H1 (cell line): ENCODE results near the gene BABAM2. TPM values are rescaled to one million over a fixed set of nuclear protein-coding genes. Genes with fewer than 3 reads are reported as not detected.

Experiments used
- CTCF ChIA-PET: fragments of 300-600 bp; sonication (Branson Sonifier 250); formaldehyde crosslinking; loops from one replicate; lab custom pipeline; 2021; ENCODE audit not compliant: partially characterized antibody; lab: Charles Lee
- POLR2A ChIA-PET: fragments of 300-600 bp; sonication (Branson Sonifier 250); formaldehyde crosslinking; loops from one replicate; lab custom pipeline; 2021; ENCODE audit warnings: inconsistent platforms; ENCODE audit not compliant: partially characterized antibody; lab: Charles Lee
- DNase-seq, 2 experiments: peaks; one replicate each; pipeline versions ENCODE4 v3.0.0 to v3.0.0-alpha.2; 2010 to 2022; ENCODE audit warnings: low spot score in 2 of 2, low read depth in 1 of 2, mixed read lengths in 1 of 2
- FAIRE-seq: peaks from 2 replicates; lab custom pipeline; 2011; peaks lifted over from hg19 to GRCh38; lab: Jason Lieb, UNC
- H2AFZ ChIP-seq: 2 replicates; pipeline ENCODE4 v1.8.1; 2012; ENCODE audit warnings: low read length, inconsistent platforms
- H2AK5ac ChIP-seq: 2 replicates; pipeline ENCODE4 v1.6.1; 2013; ENCODE audit warnings: low read depth, low read length
- H2BK120ac ChIP-seq: replicated peaks from 2 replicates; pipeline ENCODE3; 2013; ENCODE audit warnings: low read depth, low read length, inconsistent platforms
- H2BK12ac ChIP-seq: 2 replicates; pipeline ENCODE4 v1.6.1; 2013; ENCODE audit warnings: low read depth, low read length
- H2BK15ac ChIP-seq: 2 replicates; pipeline ENCODE4 v1.6.1; 2013; ENCODE audit warnings: low read length
- H2BK20ac ChIP-seq: 2 replicates; pipeline ENCODE4 v1.6.1; 2013; ENCODE audit warnings: low read length
- H2BK5ac ChIP-seq: 2 replicates; pipeline ENCODE4 v1.6.1; 2013; ENCODE audit warnings: low read depth, low read length
- H3K14ac ChIP-seq: 2 replicates; pipeline ENCODE4 v1.6.1; 2013; ENCODE audit warnings: inconsistent platforms; ENCODE audit not compliant: insufficient read length
- H3K18ac ChIP-seq: 2 replicates; pipeline ENCODE4 v1.6.1; 2013; ENCODE audit warnings: low read length; ENCODE audit errors: extremely low read depth
- H3K23ac ChIP-seq: 2 replicates; pipeline ENCODE4 v1.6.1; 2013; ENCODE audit warnings: inconsistent platforms; ENCODE audit not compliant: insufficient read length
- H3K23me2 ChIP-seq: 2 replicates; pipeline ENCODE4 v1.6.1; 2013; ENCODE audit warnings: low read depth, low read length
- H3K27ac ChIP-seq: 2 replicates; pipeline ENCODE4 v1.6.1; 2011; ENCODE audit warnings: low read depth, low read length, inconsistent platforms
- H3K27me3 ChIP-seq, 4 experiments: replicated peaks in 1 of 4; 1 replicate in 1 of 4; 2 replicates in 3 of 4; pipeline versions ENCODE4 v1.6.1 to v1.8.1; 2011 to 2013; ENCODE audit warnings: low read length in 3 of 4, mild to moderate bottlenecking in 3 of 4, inconsistent platforms in 2 of 4, mixed read lengths in 2 of 4, moderate library complexity in 1 of 4; ENCODE audit not compliant: control insufficient read depth in 3 of 4, insufficient read depth in 3 of 4; ENCODE audit errors: extremely low read depth in 1 of 4
- H3K36me3 ChIP-seq, 4 experiments: 2 replicates each; pipeline versions ENCODE4 v1.6.1 to v1.8.1; 2011 to 2013; ENCODE audit warnings: mild to moderate bottlenecking in 4 of 4, low read length in 3 of 4, moderate library complexity in 2 of 4, control low read depth in 1 of 4, inconsistent platforms in 1 of 4; ENCODE audit not compliant: insufficient read depth in 4 of 4, control insufficient read depth in 2 of 4
- H3K4ac ChIP-seq: replicated peaks from 2 replicates; pipeline ENCODE3; 2013; ENCODE audit warnings: low read length, low read depth, mixed read lengths, inconsistent platforms; ENCODE audit not compliant: insufficient read length
- H3K4me1 ChIP-seq, 4 experiments: replicated peaks in 1 of 4; 1 replicate in 1 of 4; 2 replicates in 3 of 4; pipeline versions ENCODE4 v1.6.1 to v1.8.1; 2011 to 2013; ENCODE audit warnings: low read length in 3 of 4, inconsistent platforms in 2 of 4, mixed read lengths in 1 of 4; ENCODE audit not compliant: insufficient read depth in 4 of 4, control insufficient read depth in 3 of 4
- H3K4me2 ChIP-seq, 2 experiments: 2 replicates each; pipeline versions ENCODE4 v1.6.1 to v1.8.1; 2011 to 2013; ENCODE audit warnings: low read depth in 2 of 2, low read length in 2 of 2, control low read depth in 1 of 2, inconsistent platforms in 1 of 2, mild to moderate bottlenecking in 1 of 2; ENCODE audit not compliant: insufficient read depth in 1 of 2
- H3K4me3 ChIP-seq, 4 experiments: fragments of 200-600, 300-600 bp in 1 of 4; sonication (generic), shearing (Covaris generic), sonication (Bioruptor Twin) in 1 of 4; 2 replicates each; pipeline versions ENCODE4 v1.5.1 to v1.8.1; 2011 to 2016; ENCODE audit warnings: low read length in 4 of 4, low read depth in 3 of 4, control low read depth in 2 of 4, inconsistent platforms in 2 of 4, mild to moderate bottlenecking in 2 of 4, mixed read lengths in 1 of 4, moderate library complexity in 1 of 4; ENCODE audit not compliant: insufficient read depth in 2 of 4; ENCODE audit errors: extremely low read depth in 1 of 4
- H3K56ac ChIP-seq: replicated peaks from 2 replicates; pipeline ENCODE3; 2013; ENCODE audit warnings: low read depth, mild to moderate bottlenecking, mixed read lengths, low read length, inconsistent platforms; ENCODE audit not compliant: insufficient read length
- H3K79me1 ChIP-seq: 2 replicates; pipeline ENCODE4 v1.6.1; 2013; ENCODE audit warnings: low read depth, low read length, control low read depth
- H3K79me2 ChIP-seq, 2 experiments: 2 replicates each; pipeline versions ENCODE4 v1.6.1 to v1.8.1; 2012 to 2013; ENCODE audit warnings: low read length in 2 of 2, mild to moderate bottlenecking in 2 of 2, inconsistent platforms in 1 of 2; ENCODE audit not compliant: insufficient read depth in 2 of 2, control insufficient read depth in 1 of 2
- H3K9ac ChIP-seq, 4 experiments: replicated peaks in 1 of 4; 1 replicate in 1 of 4; 2 replicates in 3 of 4; pipeline versions ENCODE4 v1.6.1 to v1.8.1; 2011 to 2013; ENCODE audit warnings: low read depth in 3 of 4, low read length in 3 of 4, control low read depth in 2 of 4, mild to moderate bottlenecking in 2 of 4, moderate library complexity in 2 of 4, inconsistent platforms in 1 of 4; ENCODE audit errors: extremely low read depth in 1 of 4
- H3K9me3 ChIP-seq, 2 experiments: 2 replicates each; pipeline versions ENCODE4 v1.6.1 to v1.8.1; 2012 to 2013; ENCODE audit warnings: mild to moderate bottlenecking in 2 of 2, moderate library complexity in 2 of 2, control low read depth in 1 of 2, inconsistent platforms in 1 of 2, low read depth in 1 of 2, low read length in 1 of 2, mixed read lengths in 1 of 2; ENCODE audit not compliant: insufficient read depth in 2 of 2
- H4K20me1 ChIP-seq, 2 experiments: replicated peaks in 1 of 2; 2 replicates each; pipeline versions ENCODE3 to v1.8.1; 2011 to 2013; ENCODE audit warnings: inconsistent platforms in 2 of 2, low read length in 2 of 2, mild to moderate bottlenecking in 1 of 2; ENCODE audit not compliant: insufficient read depth in 2 of 2, control insufficient read depth in 1 of 2
- H4K5ac ChIP-seq: 2 replicates; pipeline ENCODE4 v1.6.1; 2013; ENCODE audit warnings: low read length, low read depth, mixed read lengths, inconsistent platforms; ENCODE audit not compliant: insufficient read length
- H4K8ac ChIP-seq: 2 replicates; pipeline ENCODE4 v1.8.0; 2013; ENCODE audit warnings: mild to moderate bottlenecking, moderate library complexity, low read length, inconsistent platforms; ENCODE audit not compliant: insufficient read depth; ENCODE audit errors: extremely low read depth
- H4K91ac ChIP-seq: replicated peaks from 2 replicates; pipeline ENCODE3; 2013; ENCODE audit warnings: low read length, mixed read lengths, inconsistent platforms; ENCODE audit not compliant: insufficient read length
- ATF3 ChIP-seq: IDR thresholded peaks from 2 replicates; pipeline ENCODE4 v1.6.1; 2011; ENCODE audit warnings: low read depth, mild to moderate bottlenecking, low read length; ENCODE audit not compliant: insufficient read depth
- CBX5 ChIP-seq: fragments of 300-800, 300-1000 bp; sonication (generic); IDR thresholded peaks from 2 replicates; pipeline ENCODE4 v1.7.1; 2016; ENCODE audit warnings: antibody characterized with exemption, low read length, low read depth
- CHD1 ChIP-seq: IDR thresholded peaks from 2 replicates; pipeline ENCODE4 v1.6.1; 2012; ENCODE audit warnings: low read depth, low read length, improper control_type of control experiment
- FOSL1 ChIP-seq: IDR thresholded peaks from 2 replicates; pipeline ENCODE4 v1.6.1; 2011; ENCODE audit warnings: mild to moderate bottlenecking, low read depth, low read length, moderate library complexity; ENCODE audit not compliant: insufficient read depth
- POU5F1 ChIP-seq: IDR thresholded peaks from 2 replicates; pipeline ENCODE4 v1.6.1; 2011; ENCODE audit warnings: low read depth, mild to moderate bottlenecking, low read length, moderate library complexity
- SAP30 ChIP-seq: fragments of 300-600 bp; sonication (generic); IDR thresholded peaks from 2 replicates; pipeline ENCODE4 v1.7.1; 2012; ENCODE audit warnings: low read length, moderate library complexity, mild to moderate bottlenecking, inconsistent platforms; ENCODE audit not compliant: insufficient read depth, insufficient replicate concordance
- TAF7 ChIP-seq: optimal IDR thresholded peaks from 2 replicates; pipeline ENCODE3; 2011; ENCODE audit warnings: low read depth, mild to moderate bottlenecking, inconsistent platforms, low read length, moderate library complexity, borderline replicate concordance
- WGBS, 2 experiments: shearing (Covaris generic) in 1 of 2; methylation state at CpG; one replicate each; pipeline versions ENCODE4 v1.1.6 to v1.1.7; 2013 to 2015; ENCODE audit warnings: low lambda C conversion rate in 2 of 2, mixed read lengths in 2 of 2, inconsistent platforms in 1 of 2, low coverage in 1 of 2, missing lambda C conversion rate in 1 of 2; ENCODE audit not compliant: insufficient replicate concordance in 2 of 2, insufficient coverage in 1 of 2, insufficient read length in 1 of 2; ENCODE audit errors: extremely low coverage in 1 of 2, missing lambda C conversion rate in 1 of 2; 5-methylcytosine and 5-hydroxymethylcytosine counted together
- polyA plus RNA-seq, 7 experiments: library from polyadenylated mRNA; depleted of rRNA in 3 of 7; stranded (reverse) in 5 of 7; unstranded in 2 of 7; fragments of >200 nt in 5 of 7; fragments of 200-250 nt in 2 of 7; gene quantifications; 1 replicate in 5 of 7; 2 replicates in 1 of 7; 4 replicates in 1 of 7; pipeline versions ENCODE4 v1.2.1 to v1.2.3, GENCODE V29; 2011 to 2013; ENCODE audit warnings: missing spikeins in 2 of 7, mixed read lengths in 2 of 7
- total RNA-seq: library from RNA; stranded (reverse); fragmentation: NEBNext Ultra II Directional; extraction: Animal tissue kit (Norgen Biotek cat#: 25700); gene quantifications from 2 replicates; pipeline ENCODE4 v1.2.1, GENCODE V29; 2021

Gene BABAM2
- total and polyA plus RNA-seq, 2 of the 8 experiments (the other 6 are each of a cell fraction or from before 2014, with no cell fraction given), result 15.8 to 20.9 TPM

GRCh38 chr2:28166956-28167355 lies 276.4 kb downstream of the BABAM2 start:
- WGBS, 2 experiments, result 91% methylated on average over 2 of the region's 2 CpGs; no CpG with 5 or more reads in 1 of the 2 experiments
- no peak overlapping the region for H2BK15ac ChIP-seq
- POLR2A ChIA-PET, result no interaction called here
- no peak for TF ChIP-seq SAP30
- no peak for TF ChIP-seq CHD1
- no peak for TF ChIP-seq ATF3
- TF ChIP-seq FOSL1, result no peak
- TF ChIP-seq POU5F1, result no peak
- TF ChIP-seq TAF7, result no peak
- no peak for TF ChIP-seq CBX5

More at GRCh38 chr2:28166956-28167355, 276.4 kb downstream of the BABAM2 start:
- H3K27ac ChIP-seq, result no peak overlapping the region
- no peaks in the 10 kb centered on the region for H3K27me3 ChIP-seq
- H3K79me1 ChIP-seq, result no peaks in the 10 kb centered on the region
- H2BK5ac ChIP-seq, result no peak overlapping the region
- FAIRE-seq (no peak), DNase-seq (no peak)
- no peaks in the 10 kb centered on the region for H4K20me1 ChIP-seq
- no peak overlapping the region for H2BK120ac ChIP-seq
- no peak overlapping the region for H2AFZ ChIP-seq
- H3K14ac ChIP-seq, result no peak overlapping the region
- H4K8ac ChIP-seq, result no peak overlapping the region
- no peaks in the 10 kb centered on the region for H3K79me2 ChIP-seq
- H4K91ac ChIP-seq, result no peak overlapping the region
- no peak overlapping the region for H3K9ac ChIP-seq
- H3K23ac ChIP-seq, result no peak overlapping the region
- H3K18ac ChIP-seq, result no peak overlapping the region
- no peak overlapping the region for H2BK12ac ChIP-seq
- H3K56ac ChIP-seq, result no peak overlapping the region
- CTCF ChIA-PET, result interaction anchor here (0.6 to 1.7 kb wide), 2 partner anchors 174 to 222 kb away, joined by 3 to 4 read pairs; no protein-coding TSS in a partner anchor
- no peak overlapping the region for H3K4me3 ChIP-seq
- no peaks in the 10 kb centered on the region for H3K4me1 ChIP-seq
- H3K36me3 ChIP-seq, result no peaks in the 10 kb centered on the region
- H2AK5ac ChIP-seq, result no peak overlapping the region
- H3K9me3 ChIP-seq, result no peaks in the 10 kb centered on the region
- H3K23me2 ChIP-seq, result no peaks in the 10 kb centered on the region
- H4K5ac ChIP-seq, result no peak overlapping the region
- H3K4me2 ChIP-seq, result no peak overlapping the region
- H2BK20ac ChIP-seq, result no peak overlapping the region
- H3K4ac ChIP-seq, result no peak overlapping the region
